T-helper 17 cell (primary cell): ENCODE measurements around the gene PTPRN2. TPM values are rescaled to one million over a fixed set of nuclear protein-coding genes. Genes with fewer than 3 reads are reported as not detected.
"Not testable (repeated sequence)": the region's sequence is repeated elsewhere in the genome, so short reads cannot be mapped to it uniquely, and the experiment has no call there.

Source experiments
- ATAC-seq: fragments of 150-1000 bp; cut with Tn5 transposase; 2 replicates; pipeline ENCODE4 v1.10.0; 2021; ENCODE audit warnings: mild to moderate bottlenecking, moderate library complexity
- DNase-seq, 3 donors: peaks; one replicate each; pipeline versions ENCODE4 v3.0.0 to v3.0.0-alpha.2; 2020 to 2021
- H3K9me3 ChIP-seq: one replicate; pipeline ENCODE4 v1.7.0; 2013; ENCODE audit warnings: low read length, mild to moderate bottlenecking; ENCODE audit not compliant: control insufficient read depth, poor library complexity, severe bottlenecking
- H3K27ac Mint-ChIP-seq: one replicate; pipeline ENCODE4 v1.8.0; 2022; ENCODE audit warnings: mild to moderate bottlenecking, moderate library complexity, mixed read lengths
- H3K27me3 Mint-ChIP-seq: one replicate; pipeline ENCODE4 v1.8.0; 2022; ENCODE audit warnings: mixed read lengths
- H3K36me3 Mint-ChIP-seq: one replicate; pipeline ENCODE4 v1.8.0; 2022; ENCODE audit warnings: low read depth, mixed read lengths
- H3K4me1 Mint-ChIP-seq: one replicate; pipeline ENCODE4 v1.8.0; 2022; ENCODE audit warnings: mild to moderate bottlenecking, mixed read lengths
- H3K4me3 Mint-ChIP-seq: one replicate; pipeline ENCODE4 v1.8.0; 2022; ENCODE audit warnings: mild to moderate bottlenecking, moderate library complexity, mixed read lengths
- total RNA-seq, 4 donors: library from RNA in 2 of 4; stranded (reverse) in 2 of 4; gene quantifications; one replicate each; pipeline ENCODE4 v1.2.3 and lab custom pipeline; 2022 to 2026

PTPRN2 gene
- total RNA-seq, 2 donors from 2014 or later: 0.42 to 0.57 TPM

GRCh38 chr7:157983502-157984422, 603.9 kb downstream of the PTPRN2 start:
- H3K4me1 Mint-ChIP-seq: no peaks in the 10 kb centered on the region
- DNase-seq: no peak
- H3K27ac Mint-ChIP-seq: no peak overlapping the region
- H3K9me3 ChIP-seq: no peaks in the 10 kb centered on the region
- H3K27me3 Mint-ChIP-seq: peaks cover 12% of the 10 kb centered on the region
- ATAC-seq: no peak
- peaks cover 2% of the 10 kb centered on the region for H3K36me3 Mint-ChIP-seq
- no peak overlapping the region for H3K4me3 Mint-ChIP-seq

DNA sequence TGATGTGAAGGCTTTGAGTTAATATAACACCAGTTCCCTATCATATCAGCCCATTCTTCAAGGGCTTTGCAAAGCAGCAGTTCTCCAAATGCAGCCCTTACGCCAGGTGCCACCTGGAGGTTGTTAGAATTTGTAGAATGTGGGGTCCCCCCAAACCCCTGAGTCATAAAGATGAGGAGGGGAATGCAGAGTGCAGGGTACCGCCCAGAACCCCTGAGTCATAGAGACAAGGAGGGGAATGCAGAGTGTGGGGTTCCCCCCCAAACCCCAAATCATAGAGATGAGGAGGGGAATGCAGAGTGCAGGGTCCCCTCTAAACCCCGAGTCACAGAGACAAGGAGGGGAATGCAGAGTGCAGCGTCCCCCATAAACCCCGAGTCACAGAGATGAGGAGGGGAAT, 605.8 kb downstream of the PTPRN2 start:
- Mint-ChIP-seq H3K36me3 (peaks cover 2% of the 10 kb centered on the region), H3K27ac (no peak overlapping the region), H3K4me3 (no peak overlapping the region), H3K27me3 (peaks cover 4% of the 10 kb centered on the region), H3K4me1 (no peaks in the 10 kb centered on the region)
- DNase-seq (no peak), ATAC-seq (no peak)
- no peaks in the 10 kb centered on the region for H3K9me3 ChIP-seq

- H3K9me3 ChIP-seq: no peaks in the 10 kb centered on the region
- no peak for ATAC-seq
- DNase-seq: no peak
- Mint-ChIP-seq H3K4me1 (no peaks in the 10 kb centered on the region), H3K27ac (no peak overlapping the region), H3K27me3 (peaks cover 10% of the 10 kb centered on the region), H3K4me3 (no peak overlapping the region), H3K36me3 (peaks cover 4% of the 10 kb centered on the region)
Observed at GRCh38 chr7:157980774-157981173, 606.8 kb downstream of the PTPRN2 start.

DNA sequence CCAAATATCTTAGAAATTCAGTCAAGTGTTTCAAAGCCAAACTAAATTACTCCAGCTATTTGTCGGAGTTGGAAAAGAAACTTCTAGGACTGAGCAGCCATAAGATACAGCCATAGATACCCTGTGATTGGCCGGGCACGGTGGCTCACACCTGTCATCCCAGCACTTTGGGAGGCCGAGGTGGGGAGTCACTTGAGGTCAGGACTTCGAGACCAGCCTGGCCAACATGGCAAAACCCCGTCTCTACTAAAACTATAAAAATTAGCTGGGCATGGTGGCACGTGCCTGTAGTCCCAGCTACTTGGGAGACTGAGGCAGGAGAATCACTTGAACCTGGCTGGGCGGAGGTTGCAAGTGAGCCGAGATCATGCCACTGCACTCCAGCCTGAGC, 607.3 kb downstream of the PTPRN2 start:
- H3K36me3 Mint-ChIP-seq, DNase-seq, H3K4me3 Mint-ChIP-seq, H3K27me3 Mint-ChIP-seq, H3K9me3 ChIP-seq, H3K27ac Mint-ChIP-seq, ATAC-seq, H3K4me1 Mint-ChIP-seq: not testable (repeated sequence)

DNA sequence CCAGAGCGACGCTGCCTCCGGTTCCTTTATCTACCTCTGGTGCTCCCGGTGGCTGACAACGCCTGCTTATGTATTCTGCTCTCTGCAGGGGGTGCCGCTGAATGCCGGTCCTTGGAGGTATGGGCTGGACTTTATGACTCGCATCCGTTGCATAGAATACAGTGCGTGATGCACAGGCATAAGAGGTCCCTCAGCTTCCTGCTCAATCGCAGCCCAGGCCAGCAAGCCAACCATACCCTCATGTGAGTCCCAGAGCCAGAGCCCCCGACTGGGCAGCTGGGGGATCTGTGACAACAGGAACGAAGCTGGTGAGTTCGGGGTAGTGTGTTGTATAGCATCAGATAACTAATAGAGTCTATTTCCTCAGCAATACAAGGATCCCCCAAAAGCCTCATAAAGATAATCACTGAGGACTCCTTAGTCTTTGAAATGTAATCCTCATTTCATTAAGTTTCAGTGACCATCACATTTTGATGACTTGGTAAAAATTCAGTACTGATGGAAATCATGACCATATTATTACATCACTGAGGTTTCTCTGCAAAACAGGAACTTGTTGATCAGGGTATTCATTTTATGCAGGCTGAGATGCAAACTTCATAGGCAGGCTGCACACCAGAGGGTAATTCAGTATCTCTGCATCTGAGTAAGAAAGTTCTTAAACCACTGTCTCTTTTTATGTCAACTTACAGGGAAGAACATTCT, 607.8 kb downstream of the PTPRN2 start:
- no peaks in the 10 kb centered on the region for H3K9me3 ChIP-seq
- Mint-ChIP-seq H3K27ac (no peak overlapping the region), H3K4me1 (no peaks in the 10 kb centered on the region), H3K4me3 (no peak overlapping the region), H3K27me3 (peaks cover 10% of the 10 kb centered on the region), H3K36me3 (peaks cover 8% of the 10 kb centered on the region)
- ATAC-seq: no peak
- DNase-seq: no peak

- no peak for ATAC-seq
- Mint-ChIP-seq H3K36me3 (peaks cover 8% of the 10 kb centered on the region), H3K27me3 (peaks cover 10% of the 10 kb centered on the region), H3K4me1 (no peaks in the 10 kb centered on the region), H3K4me3 (no peak overlapping the region), H3K27ac (no peak overlapping the region)
- no peak for DNase-seq
- no peaks in the 10 kb centered on the region for H3K9me3 ChIP-seq
Observed at GRCh38 chr7:157978766-157979165, 608.9 kb downstream of the PTPRN2 start.

GRCh38 chr7:157977717-157978496, 609.7 kb downstream of the PTPRN2 start:
- no peaks in the 10 kb centered on the region for H3K4me1 Mint-ChIP-seq
- no peaks in the 10 kb centered on the region for H3K9me3 ChIP-seq
- peaks cover 8% of the 10 kb centered on the region for H3K36me3 Mint-ChIP-seq
- no peak overlapping the region for H3K27ac Mint-ChIP-seq
- H3K4me3 Mint-ChIP-seq: no peak overlapping the region
- no peak for ATAC-seq
- no peak for DNase-seq
- peaks cover 10% of the 10 kb centered on the region for H3K27me3 Mint-ChIP-seq

DNA sequence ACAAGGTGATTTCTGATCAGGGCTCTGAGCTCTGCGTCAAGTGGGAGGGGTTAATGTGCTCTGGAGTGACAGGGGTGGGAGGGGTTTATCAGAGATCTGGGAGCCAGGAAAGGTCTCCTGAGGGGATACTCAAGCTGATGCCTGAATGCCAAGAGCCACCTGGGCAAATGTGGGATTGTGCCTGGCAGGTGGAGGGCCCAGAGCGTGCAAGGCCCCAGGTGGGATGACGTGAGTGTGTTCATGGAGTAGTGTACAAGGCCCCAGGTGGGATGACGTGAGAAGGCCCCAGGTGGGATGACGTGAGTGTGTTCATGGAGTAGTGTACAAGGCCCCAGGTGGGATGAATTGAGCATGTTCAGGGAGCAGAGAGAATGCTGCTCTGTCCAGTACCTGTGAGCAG, 610.3 kb downstream of the PTPRN2 start:
- H3K36me3 Mint-ChIP-seq: peaks cover 8% of the 10 kb centered on the region
- H3K4me1 Mint-ChIP-seq: no peaks in the 10 kb centered on the region

GRCh38 chr7:157976406-157976805, 611.2 kb downstream of the PTPRN2 start:
- Mint-ChIP-seq H3K36me3 (peaks cover 8% of the 10 kb centered on the region), H3K27me3 (peaks cover 10% of the 10 kb centered on the region), H3K4me1 (no peaks in the 10 kb centered on the region), H3K27ac (no peak overlapping the region), H3K4me3 (no peak overlapping the region)
- ATAC-seq: no peak
- no peaks in the 10 kb centered on the region for H3K9me3 ChIP-seq
- DNase-seq: no peak

More for the DNA sequence above, 610.3 kb downstream of the PTPRN2 start:
- DNase-seq (no peak), ATAC-seq (no peak)
- H3K27ac Mint-ChIP-seq: no peak overlapping the region
- H3K9me3 ChIP-seq: no peaks in the 10 kb centered on the region
- H3K4me3 Mint-ChIP-seq: no peak overlapping the region
- H3K27me3 Mint-ChIP-seq: peaks cover 10% of the 10 kb centered on the region

- H3K27me3 Mint-ChIP-seq: peaks cover 10% of the 10 kb centered on the region
- no peak for DNase-seq
- H3K4me1 Mint-ChIP-seq: no peaks in the 10 kb centered on the region
- no peaks in the 10 kb centered on the region for H3K9me3 ChIP-seq
- H3K36me3 Mint-ChIP-seq: peaks cover 8% of the 10 kb centered on the region
- no peak overlapping the region for H3K4me3 Mint-ChIP-seq
- no peak for ATAC-seq
- H3K27ac Mint-ChIP-seq: no peak overlapping the region
Observed at GRCh38 chr7:157975401-157976372, 611.9 kb downstream of the PTPRN2 start.

DNA sequence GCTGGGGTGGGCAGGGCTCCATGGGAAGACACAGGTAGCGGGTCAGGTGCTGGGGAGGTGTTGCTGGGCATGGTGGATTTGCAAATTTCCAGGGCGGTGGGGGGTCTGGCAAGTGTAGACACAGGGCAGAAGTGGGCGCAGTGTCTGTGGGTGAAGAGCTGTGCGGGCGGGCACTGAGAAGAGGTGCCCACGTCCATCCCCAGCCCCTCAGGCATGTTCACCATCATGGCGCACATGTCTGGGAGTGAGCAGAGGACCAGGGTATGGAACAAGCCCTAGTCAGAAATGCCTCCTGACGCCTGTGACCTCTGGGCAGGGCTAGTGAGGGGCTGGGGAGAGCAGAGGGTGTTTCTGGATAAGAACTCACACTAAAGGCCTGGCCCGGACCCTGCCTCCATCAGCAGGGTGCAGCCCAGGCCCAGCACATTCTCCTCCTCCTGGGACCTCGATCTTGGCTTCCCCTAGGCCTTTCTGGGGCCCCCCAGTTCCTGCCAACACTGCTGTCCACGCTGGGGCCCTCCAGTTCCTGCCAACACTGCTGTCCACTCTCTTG, 612.9 kb downstream of the PTPRN2 start:
- Mint-ChIP-seq H3K4me3 (no peak overlapping the region), H3K27me3 (peaks cover 10% of the 10 kb centered on the region), H3K4me1 (no peaks in the 10 kb centered on the region), H3K27ac (no peak overlapping the region), H3K36me3 (peaks cover 8% of the 10 kb centered on the region)
- no peaks in the 10 kb centered on the region for H3K9me3 ChIP-seq
- no peak for DNase-seq
- ATAC-seq: no peak
